ENCODE data around the gene AGAP1. TPM values are rescaled to one million over a fixed set of nuclear protein-coding genes. Genes with fewer than 3 reads are reported as not detected.

Gene AGAP1
- total RNA-seq, 3 donors from 2014 or later (not counting 1 experiment from before 2014, with no cell fraction given) = 42.0 to 56.4 (median 45.7) TPM

- H3K4me3 Mint-ChIP-seq = no peak overlapping the region
- no peak for ATAC-seq
- H3K4me1 Mint-ChIP-seq = peaks cover 4% of the 10 kb centered on the region in 2 donors
- no peaks in the 10 kb centered on the region for H3K27me3 Mint-ChIP-seq (ENCODE audit: low read depth in 2 of 2)
- Histone ChIP-seq H3K36me3 (ENCODE audit: control insufficient read depth, insufficient read depth, low read length) (no peaks in the 10 kb centered on the region), H3K9me3 (ENCODE audit: control insufficient read depth, insufficient read depth, low read length) (no peaks in the 10 kb centered on the region), H3K27me3 (ENCODE audit: control insufficient read depth, insufficient read depth, low read length) (no peaks in the 10 kb centered on the region), H3K4me3 (ENCODE audit: low read length) (no peak overlapping the region), H3K27ac (ENCODE audit: low read length) (no peak overlapping the region), H3K4me1 (ENCODE audit: control insufficient read depth, insufficient read depth, low read length) (no peaks in the 10 kb centered on the region)
- intact Hi-C loops (cut with micrococcal nuclease) = no loop called here
- WGBS (ENCODE audit: insufficient coverage) = 71% methylated on average over 7 of the region's 7 CpGs
- TF ChIP-seq CTCF (IDR thresholded peaks at IDR 0.05) = no peak
- H3K9me3 Mint-ChIP-seq = no peaks in the 10 kb centered on the region
- DNase-seq = no peak
- H3K27ac Mint-ChIP-seq = no peak overlapping the region
- no peaks in the 10 kb centered on the region for H3K36me3 Mint-ChIP-seq
Observed at GRCh38 chr2:235836491-235836911, 342.7 kb downstream of the AGAP1 start.

GRCh38 chr2:235839226-235839625, 345.4 kb downstream of the AGAP1 start:
- Histone ChIP-seq H3K4me1 (ENCODE audit: control insufficient read depth, insufficient read depth, low read length) (no peaks in the 10 kb centered on the region), H3K9me3 (ENCODE audit: control insufficient read depth, insufficient read depth, low read length) (no peaks in the 10 kb centered on the region), H3K27ac (ENCODE audit: low read length) (no peak overlapping the region), H3K36me3 (ENCODE audit: control insufficient read depth, insufficient read depth, low read length) (no peaks in the 10 kb centered on the region), H3K27me3 (ENCODE audit: control insufficient read depth, insufficient read depth, low read length) (no peaks in the 10 kb centered on the region), H3K4me3 (ENCODE audit: low read length) (no peak overlapping the region)
- no peaks in the 10 kb centered on the region for H3K27me3 Mint-ChIP-seq (ENCODE audit: low read depth in 2 of 2)
- WGBS (ENCODE audit: insufficient coverage) = 89% methylated on average over 11 of the region's 11 CpGs
- DNase-seq (no peak), ATAC-seq (no peak)
- H3K4me1 Mint-ChIP-seq = peaks cover 0 to 8% of the 10 kb centered on the region in 2 donors
- H3K27ac Mint-ChIP-seq = no peak overlapping the region
- no peak for TF ChIP-seq CTCF (IDR thresholded peaks at IDR 0.05)
- intact Hi-C loops (cut with micrococcal nuclease) = no loop called here
- no peaks in the 10 kb centered on the region for H3K9me3 Mint-ChIP-seq
- no peaks in the 10 kb centered on the region for H3K36me3 Mint-ChIP-seq
- no peak overlapping the region for H3K4me3 Mint-ChIP-seq

- H3K36me3 ChIP-seq (ENCODE audit: control insufficient read depth, insufficient read depth, low read length) = no peaks in the 10 kb centered on the region
- no peaks in the 10 kb centered on the region for H3K9me3 ChIP-seq (ENCODE audit: control insufficient read depth, insufficient read depth, low read length)
- Mint-ChIP-seq H3K27me3 (ENCODE audit: low read depth in 2 of 2) (no peaks in the 10 kb centered on the region), H3K4me1 (peaks cover 5 to 13% of the 10 kb centered on the region in 2 donors), H3K36me3 (no peaks in the 10 kb centered on the region), H3K9me3 (no peaks in the 10 kb centered on the region), H3K4me3 (no peak overlapping the region), H3K27ac (no peak overlapping the region)
- no peaks in the 10 kb centered on the region for H3K27me3 ChIP-seq (ENCODE audit: control insufficient read depth, insufficient read depth, low read length)
- H3K4me1 ChIP-seq (ENCODE audit: control insufficient read depth, insufficient read depth, low read length) = no peaks in the 10 kb centered on the region
- 97% methylated on average over 4 of the region's 4 CpGs for WGBS (ENCODE audit: insufficient coverage)
- no peak for ATAC-seq
- H3K4me3 ChIP-seq (ENCODE audit: low read length) = no peak overlapping the region
- DNase-seq = no peak
- no peak for TF ChIP-seq CTCF (IDR thresholded peaks at IDR 0.05)
- intact Hi-C loops (cut with micrococcal nuclease) = no loop called here
- H3K27ac ChIP-seq (ENCODE audit: low read length) = no peak overlapping the region
Observed at GRCh38 chr2:235839974-235840373, 346.1 kb downstream of the AGAP1 start.

- no peaks in the 10 kb centered on the region for H3K4me1 ChIP-seq (ENCODE audit: control insufficient read depth, insufficient read depth, low read length)
- no peaks in the 10 kb centered on the region for H3K27me3 ChIP-seq (ENCODE audit: control insufficient read depth, insufficient read depth, low read length)
- no peak overlapping the region for H3K4me3 ChIP-seq (ENCODE audit: low read length)
- no peak overlapping the region for H3K27ac Mint-ChIP-seq
- no peak overlapping the region for H3K4me3 Mint-ChIP-seq
- peaks cover 5 to 13% of the 10 kb centered on the region in 2 donors for H3K4me1 Mint-ChIP-seq
- H3K27me3 Mint-ChIP-seq (ENCODE audit: low read depth in 2 of 2) = no peaks in the 10 kb centered on the region
- no peak overlapping the region for H3K27ac ChIP-seq (ENCODE audit: low read length)
- DNase-seq (no peak), ATAC-seq (no peak)
- 87% methylated on average over 13 of the region's 13 CpGs for WGBS (ENCODE audit: insufficient coverage)
- H3K9me3 ChIP-seq (ENCODE audit: control insufficient read depth, insufficient read depth, low read length) = no peaks in the 10 kb centered on the region
- TF ChIP-seq CTCF (IDR thresholded peaks at IDR 0.05) = no peak
- intact Hi-C loops (cut with micrococcal nuclease) = no loop called here
- no peaks in the 10 kb centered on the region for H3K9me3 Mint-ChIP-seq
- H3K36me3 Mint-ChIP-seq = no peaks in the 10 kb centered on the region
- H3K36me3 ChIP-seq (ENCODE audit: control insufficient read depth, insufficient read depth, low read length) = no peaks in the 10 kb centered on the region
Observed at GRCh38 chr2:235841863-235842262, 348.0 kb downstream of the AGAP1 start.

All from natural killer cell (primary cell).